HepG2 (cell line): ENCODE measurements around the gene CPEB4. TPM values are rescaled to one million over a fixed set of nuclear protein-coding genes. Genes with fewer than 3 reads are reported as not detected.
A peak's percentile ranks its signal among the peaks of the same experiment; 100 is the strongest.

Experiments
- AGO1 ChIP-seq: fragments of 200-400 bp; formaldehyde crosslinking; IDR thresholded peaks from 2 replicates; pipeline ENCODE4 v1.6.1; 2017; ENCODE audit warnings: mild to moderate bottlenecking, low read depth, low read length, moderate library complexity; ENCODE audit not compliant: poor library complexity, severe bottlenecking
- ARNTL ChIP-seq: sonication (generic); formaldehyde crosslinking; IDR thresholded peaks from 2 replicates; pipeline ENCODE4 v1.4.0; 2020; ENCODE audit warnings: mild to moderate bottlenecking, missing genetic modification reagents
- ELF1 ChIP-seq: sonication (generic); formaldehyde crosslinking; IDR thresholded peaks from 2 replicates; pipeline ENCODE4 v1.4.0; 2020; ENCODE audit warnings: missing genetic modification reagents
- ESRRA ChIP-seq: sonication (generic); formaldehyde crosslinking; IDR thresholded peaks from 2 replicates; pipeline ENCODE4 v1.5.1; 2020; ENCODE audit warnings: mild to moderate bottlenecking, low read depth, missing genetic modification reagents
- FOXK1 ChIP-seq: sonication (generic); formaldehyde crosslinking; IDR thresholded peaks from 2 replicates; pipeline ENCODE4 v1.4.0; 2020; ENCODE audit warnings: low read depth, missing genetic modification reagents, borderline replicate concordance
- GLI4 ChIP-seq: sonication (generic); formaldehyde crosslinking; IDR thresholded peaks from 2 replicates; pipeline ENCODE4 v1.5.1; 2020; ENCODE audit warnings: missing genetic modification reagents, mild to moderate bottlenecking, moderate library complexity, borderline replicate concordance
- HNRNPLL ChIP-seq: fragments of 200-400 bp; formaldehyde crosslinking; IDR thresholded peaks from 2 replicates; pipeline ENCODE4 v1.6.1; 2017; ENCODE audit warnings: mild to moderate bottlenecking, low read depth, low read length; ENCODE audit not compliant: poor library complexity, severe bottlenecking
- KDM4B ChIP-seq: sonication (generic); formaldehyde crosslinking; IDR thresholded peaks from 2 replicates; pipeline ENCODE4 v1.4.0; 2020; ENCODE audit warnings: missing genetic modification reagents
- MAF1 ChIP-seq: sonication (generic); formaldehyde crosslinking; IDR thresholded peaks from 2 replicates; pipeline ENCODE4 v1.5.0; 2020; ENCODE audit warnings: missing genetic modification reagents, borderline replicate concordance
- MXD1 ChIP-seq: sonication (generic); formaldehyde crosslinking; IDR thresholded peaks from 2 replicates; pipeline ENCODE4 v1.4.0; 2020; ENCODE audit warnings: mild to moderate bottlenecking, missing genetic modification reagents
- MXD4 ChIP-seq: IDR thresholded peaks from 2 replicates; pipeline ENCODE4 v1.6.1; 2016; ENCODE audit warnings: mild to moderate bottlenecking, missing biosample characterization, missing genetic modification reagents
- NR2F6 ChIP-seq, 2 experiments: IDR thresholded peaks; 2 replicates each; pipeline ENCODE4 v1.6.1; 2016; ENCODE audit warnings: antibody characterized with exemption in 1 of 2, mild to moderate bottlenecking in 1 of 2
- RELA ChIP-seq: sonication (generic); formaldehyde crosslinking; IDR thresholded peaks from 2 replicates; pipeline ENCODE4 v1.4.0; 2020; ENCODE audit warnings: missing genetic modification reagents
- SRF ChIP-seq: IDR thresholded peaks from 2 replicates; pipeline ENCODE4 v1.6.1; 2011; ENCODE audit warnings: mild to moderate bottlenecking, low read depth, low read length, moderate library complexity
- TOPORS ChIP-seq: sonication (generic); formaldehyde crosslinking; IDR thresholded peaks from 2 replicates; pipeline ENCODE4 v1.8.0; 2023; ENCODE audit warnings: mild to moderate bottlenecking, missing genetic modification reagents
- ZNF17 ChIP-seq: sonication (generic); formaldehyde crosslinking; IDR thresholded peaks from 2 replicates; pipeline ENCODE4 v1.5.0; 2020; ENCODE audit warnings: mild to moderate bottlenecking, missing genetic modification reagents
- ZNF292 ChIP-seq: sonication (generic); formaldehyde crosslinking; IDR thresholded peaks from 2 replicates; pipeline ENCODE4 v1.8.1; 2022; ENCODE audit warnings: mild to moderate bottlenecking, low read depth, missing genetic modification reagents, borderline replicate concordance
- ZNF468 ChIP-seq: sonication (generic); formaldehyde crosslinking; IDR thresholded peaks from 2 replicates; pipeline ENCODE4 v1.8.0; 2022; ENCODE audit warnings: mild to moderate bottlenecking, moderate library complexity, missing genetic modification reagents
- polyA plus RNA-seq, 8 experiments: library from polyadenylated mRNA; depleted of rRNA in 3 of 8; stranded (reverse) in 7 of 8; unstranded in 1 of 8; fragments of >200 nt; fragmentation: Illumina TruSeq in 4 of 8; extraction: Trizol in 4 of 8; gene quantifications; 2 replicates each; pipeline versions ENCODE4 v1.2.1 to v1.2.3, GENCODE V29; 2011 to 2016; ENCODE audit warnings: low read depth in 4 of 8, missing spikeins in 1 of 8, mixed read lengths in 1 of 8; ENCODE audit not compliant: insufficient read depth in 1 of 8
- total RNA-seq, 5 experiments: library from RNA; depleted of rRNA; stranded (reverse); fragments of >200 nt; fragmentation: Illumina TruSeq; extraction: Trizol; gene quantifications; 2 replicates each; pipeline ENCODE4 v1.2.3, GENCODE V29; 2016; ENCODE audit warnings: low read depth in 1 of 5
- TF ChIP-seq, protein P1 (sequence below): sonication (generic); formaldehyde crosslinking; IDR thresholded peaks from 2 replicates; pipeline ENCODE4 v1.4.0; 2020; ENCODE audit warnings: missing genetic modification reagents
- TF ChIP-seq, protein P2 (sequence below): sonication (generic); formaldehyde crosslinking; IDR thresholded peaks from 2 replicates; pipeline ENCODE4 v1.8.1; 2022; ENCODE audit warnings: low read depth, mild to moderate bottlenecking, missing genetic modification reagents
- TF ChIP-seq, protein P3 (sequence below): sonication (generic); formaldehyde crosslinking; IDR thresholded peaks from 2 replicates; pipeline ENCODE4 v1.4.0; 2020; ENCODE audit warnings: missing genetic modification reagents, borderline replicate concordance
- TF ChIP-seq, protein P4 (sequence below), 2 experiments: sonication (generic) in 1 of 2; formaldehyde crosslinking in 1 of 2; IDR thresholded peaks; 2 replicates each; pipeline versions ENCODE4 v1.4.0 to v1.6.1; 2016 to 2020; ENCODE audit warnings: borderline replicate concordance in 1 of 2, low read depth in 1 of 2, mild to moderate bottlenecking in 1 of 2, missing genetic modification reagents in 1 of 2

Gene CPEB4
- total and polyA plus RNA-seq, 2 of the 13 experiments (the other 11 are each of a cell fraction or from before 2014, with no cell fraction given), result 7.7 to 26.7 TPM

- TF ChIP-seq TOPORS (CRISPR knock-in tag), result 0 out of 2 replicates have a peak, but pooled peaks have one; percentile 38
- no peak for TF ChIP-seq SRF
- TF ChIP-seq NR2F6 (IDR thresholded peaks at IDR 0.05), result no peak
- 0 out of 2 replicates have a peak, but pooled peaks have one; percentile 6 for TF ChIP-seq NR2F6 (CRISPR knock-in tag; IDR thresholded peaks at IDR 0.05)
- TF ChIP-seq GLI4 (CRISPR knock-in tag), result no peak
- TF ChIP-seq ARNTL (CRISPR knock-in tag), result no peak
- TF ChIP-seq MXD4 (CRISPR knock-in tag), result no peak
- TF ChIP-seq KDM4B (CRISPR knock-in tag), result no peak
- TF ChIP-seq, protein P1, sequence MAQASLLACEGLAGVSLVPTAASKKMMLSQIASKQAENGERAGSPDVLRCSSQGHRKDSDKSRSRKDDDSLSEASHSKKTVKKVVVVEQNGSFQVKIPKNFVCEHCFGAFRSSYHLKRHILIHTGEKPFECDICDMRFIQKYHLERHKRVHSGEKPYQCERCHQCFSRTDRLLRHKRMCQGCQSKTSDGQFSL (CRISPR knock-in tag), result no peak
- TF ChIP-seq, protein P2, sequence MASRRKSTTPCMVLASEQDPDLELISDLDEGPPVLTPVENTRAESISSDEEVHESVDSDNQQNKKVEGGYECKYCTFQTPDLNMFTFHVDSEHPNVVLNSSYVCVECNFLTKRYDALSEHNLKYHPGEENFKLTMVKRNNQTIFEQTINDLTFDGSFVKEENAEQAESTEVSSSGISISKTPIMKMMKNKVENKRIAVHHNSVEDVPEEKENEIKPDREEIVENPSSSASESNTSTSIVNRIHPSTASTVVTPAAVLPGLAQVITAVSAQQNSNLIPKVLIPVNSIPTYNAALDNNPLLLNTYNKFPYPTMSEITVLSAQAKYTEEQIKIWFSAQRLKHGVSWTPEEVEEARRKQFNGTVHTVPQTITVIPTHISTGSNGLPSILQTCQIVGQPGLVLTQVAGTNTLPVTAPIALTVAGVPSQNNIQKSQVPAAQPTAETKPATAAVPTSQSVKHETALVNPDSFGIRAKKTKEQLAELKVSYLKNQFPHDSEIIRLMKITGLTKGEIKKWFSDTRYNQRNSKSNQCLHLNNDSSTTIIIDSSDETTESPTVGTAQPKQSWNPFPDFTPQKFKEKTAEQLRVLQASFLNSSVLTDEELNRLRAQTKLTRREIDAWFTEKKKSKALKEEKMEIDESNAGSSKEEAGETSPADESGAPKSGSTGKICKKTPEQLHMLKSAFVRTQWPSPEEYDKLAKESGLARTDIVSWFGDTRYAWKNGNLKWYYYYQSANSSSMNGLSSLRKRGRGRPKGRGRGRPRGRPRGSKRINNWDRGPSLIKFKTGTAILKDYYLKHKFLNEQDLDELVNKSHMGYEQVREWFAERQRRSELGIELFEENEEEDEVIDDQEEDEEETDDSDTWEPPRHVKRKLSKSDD, result no peak
- TF ChIP-seq RELA (CRISPR knock-in tag), result no peak
- 0 out of 2 replicates have a peak, but pooled peaks have one; percentile 9 for TF ChIP-seq ZNF292 (CRISPR knock-in tag)
- no peak for TF ChIP-seq ZNF468 (CRISPR knock-in tag)
- TF ChIP-seq ELF1 (CRISPR knock-in tag), result no peak
- no peak for TF ChIP-seq HNRNPLL
- TF ChIP-seq, protein P3, sequence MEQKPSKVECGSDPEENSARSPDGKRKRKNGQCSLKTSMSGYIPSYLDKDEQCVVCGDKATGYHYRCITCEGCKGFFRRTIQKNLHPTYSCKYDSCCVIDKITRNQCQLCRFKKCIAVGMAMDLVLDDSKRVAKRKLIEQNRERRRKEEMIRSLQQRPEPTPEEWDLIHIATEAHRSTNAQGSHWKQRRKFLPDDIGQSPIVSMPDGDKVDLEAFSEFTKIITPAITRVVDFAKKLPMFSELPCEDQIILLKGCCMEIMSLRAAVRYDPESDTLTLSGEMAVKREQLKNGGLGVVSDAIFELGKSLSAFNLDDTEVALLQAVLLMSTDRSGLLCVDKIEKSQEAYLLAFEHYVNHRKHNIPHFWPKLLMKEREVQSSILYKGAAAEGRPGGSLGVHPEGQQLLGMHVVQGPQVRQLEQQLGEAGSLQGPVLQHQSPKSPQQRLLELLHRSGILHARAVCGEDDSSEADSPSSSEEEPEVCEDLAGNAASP, result no peak
- no peak for TF ChIP-seq ESRRA (CRISPR knock-in tag)
- no peak for TF ChIP-seq AGO1
- TF ChIP-seq MAF1 (CRISPR knock-in tag), result no peak
- no peak for TF ChIP-seq MXD1 (CRISPR knock-in tag)
- no peak for TF ChIP-seq ZNF17 (CRISPR knock-in tag)
- TF ChIP-seq FOXK1 (CRISPR knock-in tag), result no peak
- TF ChIP-seq, protein P4, sequence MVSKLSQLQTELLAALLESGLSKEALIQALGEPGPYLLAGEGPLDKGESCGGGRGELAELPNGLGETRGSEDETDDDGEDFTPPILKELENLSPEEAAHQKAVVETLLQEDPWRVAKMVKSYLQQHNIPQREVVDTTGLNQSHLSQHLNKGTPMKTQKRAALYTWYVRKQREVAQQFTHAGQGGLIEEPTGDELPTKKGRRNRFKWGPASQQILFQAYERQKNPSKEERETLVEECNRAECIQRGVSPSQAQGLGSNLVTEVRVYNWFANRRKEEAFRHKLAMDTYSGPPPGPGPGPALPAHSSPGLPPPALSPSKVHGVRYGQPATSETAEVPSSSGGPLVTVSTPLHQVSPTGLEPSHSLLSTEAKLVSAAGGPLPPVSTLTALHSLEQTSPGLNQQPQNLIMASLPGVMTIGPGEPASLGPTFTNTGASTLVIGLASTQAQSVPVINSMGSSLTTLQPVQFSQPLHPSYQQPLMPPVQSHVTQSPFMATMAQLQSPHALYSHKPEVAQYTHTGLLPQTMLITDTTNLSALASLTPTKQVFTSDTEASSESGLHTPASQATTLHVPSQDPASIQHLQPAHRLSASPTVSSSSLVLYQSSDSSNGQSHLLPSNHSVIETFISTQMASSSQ (IDR thresholded peaks at IDR 0.05; ENCODE audit: low read depth), result no peak
- TF ChIP-seq, protein P4 (CRISPR knock-in tag; IDR thresholded peaks at IDR 0.05; ENCODE audit: borderline replicate concordance), result no peak
Observed at GRCh38 chr5:173973616-173973969, 85.4 kb downstream of the CPEB4 start (continued).
